ENCODE results near the gene TYR.

The TYR gene

DNA sequence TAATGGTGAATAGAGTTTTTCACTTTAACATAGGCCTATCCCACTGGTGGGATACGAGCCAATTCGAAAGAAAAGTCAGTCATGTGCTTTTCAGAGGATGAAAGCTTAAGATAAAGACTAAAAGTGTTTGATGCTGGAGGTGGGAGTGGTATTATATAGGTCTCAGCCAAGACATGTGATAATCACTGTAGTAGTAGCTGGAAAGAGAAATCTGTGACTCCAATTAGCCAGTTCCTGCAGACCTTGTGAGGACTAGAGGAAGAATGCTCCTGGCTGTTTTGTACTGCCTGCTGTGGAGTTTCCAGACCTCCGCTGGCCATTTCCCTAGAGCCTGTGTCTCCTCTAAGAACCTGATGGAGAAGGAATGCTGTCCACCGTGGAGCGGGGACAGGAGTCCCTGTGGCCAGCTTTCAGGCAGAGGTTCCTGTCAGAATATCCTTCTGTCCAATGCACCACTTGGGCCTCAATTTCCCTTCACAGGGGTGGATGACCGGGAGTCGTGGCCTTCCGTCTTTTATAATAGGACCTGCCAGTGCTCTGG, at the start of gene TYR:
Gene TYR, plus strand, starts transcription at position 185 of the 541 bp plus-strand sequence. Its CDS starts 79 bp downstream, at position 264.
- no peak for TF ChIP-seq GLIS3 (CRISPR knock-in tag; IDR thresholded peaks at IDR 0.05)
- TF ChIP-seq ZNF565 (CRISPR knock-in tag; conservative IDR thresholded peaks at IDR 0.05; ENCODE audit: low read depth): no peak
- TF ChIP-seq CSDC2 (CRISPR knock-in tag; IDR thresholded peaks at IDR 0.05): no peak
- no peak for TF ChIP-seq CREB5 (CRISPR knock-in tag; IDR thresholded peaks at IDR 0.05; ENCODE audit: low read depth)
- TF ChIP-seq TCF4 (CRISPR knock-in tag; IDR thresholded peaks at IDR 0.05; ENCODE audit: borderline replicate concordance): no peak
- TF ChIP-seq ZNF70 (CRISPR knock-in tag; IDR thresholded peaks at IDR 0.05): no peak
- no peak for TF ChIP-seq RARB (CRISPR knock-in tag; IDR thresholded peaks at IDR 0.05)
- no peak for TF ChIP-seq ZNF8 (CRISPR knock-in tag; IDR thresholded peaks at IDR 0.05)
- TF ChIP-seq PATZ1 (CRISPR knock-in tag; IDR thresholded peaks at IDR 0.05; ENCODE audit: borderline replicate concordance): no peak
- TF ChIP-seq ISL1 (CRISPR knock-in tag; IDR thresholded peaks at IDR 0.05): no peak
- ATAC-seq: no peak

- TF ChIP-seq ZNF8 (CRISPR knock-in tag; IDR thresholded peaks at IDR 0.05): no peak
- no peak for TF ChIP-seq TOX (CRISPR knock-in tag; IDR thresholded peaks at IDR 0.05; ENCODE audit: borderline replicate concordance)
- no peak for TF ChIP-seq SNAI2 (CRISPR knock-in tag; IDR thresholded peaks at IDR 0.05)
- TF ChIP-seq, protein P1, sequence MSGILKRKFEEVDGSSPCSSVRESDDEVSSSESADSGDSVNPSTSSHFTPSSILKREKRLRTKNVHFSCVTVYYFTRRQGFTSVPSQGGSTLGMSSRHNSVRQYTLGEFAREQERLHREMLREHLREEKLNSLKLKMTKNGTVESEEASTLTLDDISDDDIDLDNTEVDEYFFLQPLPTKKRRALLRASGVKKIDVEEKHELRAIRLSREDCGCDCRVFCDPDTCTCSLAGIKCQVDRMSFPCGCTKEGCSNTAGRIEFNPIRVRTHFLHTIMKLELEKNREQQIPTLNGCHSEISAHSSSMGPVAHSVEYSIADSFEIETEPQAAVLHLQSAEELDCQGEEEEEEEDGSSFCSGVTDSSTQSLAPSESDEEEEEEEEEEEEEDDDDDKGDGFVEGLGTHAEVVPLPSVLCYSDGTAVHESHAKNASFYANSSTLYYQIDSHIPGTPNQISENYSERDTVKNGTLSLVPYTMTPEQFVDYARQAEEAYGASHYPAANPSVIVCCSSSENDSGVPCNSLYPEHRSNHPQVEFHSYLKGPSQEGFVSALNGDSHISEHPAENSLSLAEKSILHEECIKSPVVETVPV (CRISPR knock-in tag; IDR thresholded peaks at IDR 0.05): no peak
- no peak for TF ChIP-seq ZFP3 (CRISPR knock-in tag; IDR thresholded peaks at IDR 0.05)
- TF ChIP-seq, protein P2, sequence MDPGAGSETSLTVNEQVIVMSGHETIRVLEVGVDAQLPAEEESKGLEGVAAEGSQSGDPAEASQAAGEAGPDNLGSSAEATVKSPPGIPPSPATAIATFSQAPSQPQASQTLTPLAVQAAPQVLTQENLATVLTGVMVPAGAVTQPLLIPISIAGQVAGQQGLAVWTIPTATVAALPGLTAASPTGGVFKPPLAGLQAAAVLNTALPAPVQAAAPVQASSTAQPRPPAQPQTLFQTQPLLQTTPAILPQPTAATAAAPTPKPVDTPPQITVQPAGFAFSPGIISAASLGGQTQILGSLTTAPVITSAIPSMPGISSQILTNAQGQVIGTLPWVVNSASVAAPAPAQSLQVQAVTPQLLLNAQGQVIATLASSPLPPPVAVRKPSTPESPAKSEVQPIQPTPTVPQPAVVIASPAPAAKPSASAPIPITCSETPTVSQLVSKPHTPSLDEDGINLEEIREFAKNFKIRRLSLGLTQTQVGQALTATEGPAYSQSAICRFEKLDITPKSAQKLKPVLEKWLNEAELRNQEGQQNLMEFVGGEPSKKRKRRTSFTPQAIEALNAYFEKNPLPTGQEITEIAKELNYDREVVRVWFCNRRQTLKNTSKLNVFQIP (CRISPR knock-in tag; IDR thresholded peaks at IDR 0.05; ENCODE audit: borderline replicate concordance, low read depth): no peak
- TF ChIP-seq RARB (CRISPR knock-in tag; IDR thresholded peaks at IDR 0.05): no peak
- TF ChIP-seq BACH2 (CRISPR knock-in tag; IDR thresholded peaks at IDR 0.05; ENCODE audit: borderline replicate concordance): no peak
- no peak for TF ChIP-seq CREB5 (CRISPR knock-in tag; IDR thresholded peaks at IDR 0.05; ENCODE audit: low read depth)
- TF ChIP-seq TCF4 (CRISPR knock-in tag; IDR thresholded peaks at IDR 0.05; ENCODE audit: borderline replicate concordance): no peak
- TF ChIP-seq, protein P3, sequence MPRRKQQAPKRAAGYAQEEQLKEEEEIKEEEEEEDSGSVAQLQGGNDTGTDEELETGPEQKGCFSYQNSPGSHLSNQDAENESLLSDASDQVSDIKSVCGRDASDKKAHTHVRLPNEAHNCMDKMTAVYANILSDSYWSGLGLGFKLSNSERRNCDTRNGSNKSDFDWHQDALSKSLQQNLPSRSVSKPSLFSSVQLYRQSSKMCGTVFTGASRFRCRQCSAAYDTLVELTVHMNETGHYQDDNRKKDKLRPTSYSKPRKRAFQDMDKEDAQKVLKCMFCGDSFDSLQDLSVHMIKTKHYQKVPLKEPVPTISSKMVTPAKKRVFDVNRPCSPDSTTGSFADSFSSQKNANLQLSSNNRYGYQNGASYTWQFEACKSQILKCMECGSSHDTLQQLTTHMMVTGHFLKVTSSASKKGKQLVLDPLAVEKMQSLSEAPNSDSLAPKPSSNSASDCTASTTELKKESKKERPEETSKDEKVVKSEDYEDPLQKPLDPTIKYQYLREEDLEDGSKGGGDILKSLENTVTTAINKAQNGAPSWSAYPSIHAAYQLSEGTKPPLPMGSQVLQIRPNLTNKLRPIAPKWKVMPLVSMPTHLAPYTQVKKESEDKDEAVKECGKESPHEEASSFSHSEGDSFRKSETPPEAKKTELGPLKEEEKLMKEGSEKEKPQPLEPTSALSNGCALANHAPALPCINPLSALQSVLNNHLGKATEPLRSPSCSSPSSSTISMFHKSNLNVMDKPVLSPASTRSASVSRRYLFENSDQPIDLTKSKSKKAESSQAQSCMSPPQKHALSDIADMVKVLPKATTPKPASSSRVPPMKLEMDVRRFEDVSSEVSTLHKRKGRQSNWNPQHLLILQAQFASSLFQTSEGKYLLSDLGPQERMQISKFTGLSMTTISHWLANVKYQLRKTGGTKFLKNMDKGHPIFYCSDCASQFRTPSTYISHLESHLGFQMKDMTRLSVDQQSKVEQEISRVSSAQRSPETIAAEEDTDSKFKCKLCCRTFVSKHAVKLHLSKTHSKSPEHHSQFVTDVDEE (CRISPR knock-in tag; IDR thresholded peaks at IDR 0.05): no peak
- TF ChIP-seq ZFP30 (CRISPR knock-in tag; IDR thresholded peaks at IDR 0.05): no peak
- no peak for TF ChIP-seq OSR1 (CRISPR knock-in tag; IDR thresholded peaks at IDR 0.05)
- no peak for TF ChIP-seq CSDC2 (CRISPR knock-in tag; IDR thresholded peaks at IDR 0.05)
- no peak for TF ChIP-seq ZNF70 (CRISPR knock-in tag; IDR thresholded peaks at IDR 0.05)
- no peak for ATAC-seq
Observed at GRCh38 chr11:89136606-89137005, 41.1 kb upstream of the TYR start.

DNA sequence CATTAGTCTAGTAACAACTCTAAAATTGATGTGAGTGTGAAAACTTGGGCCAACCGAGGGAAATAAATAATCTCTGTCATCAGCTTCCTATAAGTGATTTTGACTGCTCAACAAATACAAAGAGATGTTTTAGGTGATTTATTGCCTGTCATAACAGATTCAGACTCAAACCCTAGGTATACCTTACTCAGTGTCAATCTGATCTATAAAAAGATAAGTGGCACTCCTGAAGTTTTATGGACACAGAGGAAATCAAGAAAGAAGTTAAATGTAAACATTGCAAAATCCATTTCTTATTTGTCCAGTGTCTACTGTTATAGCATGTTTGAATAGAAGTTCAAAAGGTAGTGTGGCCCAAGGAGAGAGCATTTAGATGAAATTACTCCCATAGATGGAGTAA, 30.4 kb upstream of the TYR start:
- TF ChIP-seq ISL1 (CRISPR knock-in tag; IDR thresholded peaks at IDR 0.05) (no peak), OSR1 (CRISPR knock-in tag; IDR thresholded peaks at IDR 0.05) (no peak), TOX (CRISPR knock-in tag; IDR thresholded peaks at IDR 0.05; ENCODE audit: borderline replicate concordance) (no peak), PPARA (CRISPR knock-in tag; IDR thresholded peaks at IDR 0.05; ENCODE audit: borderline replicate concordance) (no peak)
- TF ChIP-seq, protein P1 (CRISPR knock-in tag; IDR thresholded peaks at IDR 0.05): no peak
- no peak for ATAC-seq
